ENCODE data around the gene TBC1D22A. TPM values are rescaled to one million over a fixed set of nuclear protein-coding genes. Genes with fewer than 3 reads are reported as not detected.

TBC1D22A gene
- total RNA-seq, 6 experiments from 2014 or later, result 20.4 to 24.1 (median 22.2) TPM

GRCh38 chr22:46792061-46792796 lies 29.8 kb downstream of the TBC1D22A start:
- H3K36me3 Mint-ChIP-seq (ENCODE audit: low read depth), result no peaks in the 10 kb centered on the region
- peaks cover 7% of the 10 kb centered on the region for H3K4me1 Mint-ChIP-seq (ENCODE audit: low read depth)
- no peaks in the 10 kb centered on the region for H3K9me3 Mint-ChIP-seq
- H3K27me3 Mint-ChIP-seq (ENCODE audit: insufficient read depth), result peaks cover 1% of the 10 kb centered on the region; the same call in 1 of the 2 replicates
- no peak overlapping the region for H3K4me3 Mint-ChIP-seq
- H3K27ac Mint-ChIP-seq, result peak overlapping the region; percentile 76
- TF ChIP-seq CTCF (IDR thresholded peaks at IDR 0.05), result no peak
- no peak for DNase-seq

- Mint-ChIP-seq H3K9me3 (no peaks in the 10 kb centered on the region), H3K36me3 (ENCODE audit: low read depth) (no peaks in the 10 kb centered on the region), H3K27me3 (ENCODE audit: insufficient read depth) (peaks cover 1% of the 10 kb centered on the region; the same call in 1 of the 2 replicates), H3K4me1 (ENCODE audit: low read depth) (peaks cover 7% of the 10 kb centered on the region), H3K4me3 (no peak overlapping the region), H3K27ac (no peak overlapping the region)
- DNase-seq, result no peak
- TF ChIP-seq CTCF (IDR thresholded peaks at IDR 0.05), result no peak
Observed at GRCh38 chr22:46792841-46793261, 30.4 kb downstream of the TBC1D22A start.

DNA sequence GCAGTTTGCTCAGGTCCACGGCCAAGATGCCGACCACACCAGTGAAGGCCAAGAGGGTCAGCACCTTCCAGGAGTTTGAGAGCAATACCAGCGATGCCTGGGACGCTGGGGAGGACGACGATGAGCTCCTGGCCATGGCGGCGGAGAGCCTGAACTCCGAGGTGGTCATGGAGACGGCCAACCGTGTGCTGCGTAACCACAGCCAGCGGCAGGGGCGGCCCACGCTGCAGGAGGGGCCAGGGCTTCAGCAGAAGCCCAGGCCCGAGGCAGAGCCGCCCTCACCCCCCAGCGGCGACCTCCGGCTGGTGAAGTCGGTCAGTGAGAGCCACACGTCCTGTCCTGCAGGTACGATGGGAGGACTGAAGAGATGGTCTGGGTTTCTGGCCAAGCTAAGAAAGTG lies 31.0 kb downstream of the TBC1D22A start:
- Mint-ChIP-seq H3K36me3 (ENCODE audit: low read depth) (peaks cover 3% of the 10 kb centered on the region; the same call in 1 of the 2 replicates), H3K27me3 (ENCODE audit: insufficient read depth) (peaks cover 1% of the 10 kb centered on the region; the same call in 1 of the 2 replicates), H3K27ac (no peak overlapping the region), H3K4me3 (no peak overlapping the region), H3K9me3 (no peaks in the 10 kb centered on the region), H3K4me1 (ENCODE audit: low read depth) (peaks cover 9% of the 10 kb centered on the region)
- DNase-seq, result no peak
- no peak for TF ChIP-seq CTCF (IDR thresholded peaks at IDR 0.05)

DNA sequence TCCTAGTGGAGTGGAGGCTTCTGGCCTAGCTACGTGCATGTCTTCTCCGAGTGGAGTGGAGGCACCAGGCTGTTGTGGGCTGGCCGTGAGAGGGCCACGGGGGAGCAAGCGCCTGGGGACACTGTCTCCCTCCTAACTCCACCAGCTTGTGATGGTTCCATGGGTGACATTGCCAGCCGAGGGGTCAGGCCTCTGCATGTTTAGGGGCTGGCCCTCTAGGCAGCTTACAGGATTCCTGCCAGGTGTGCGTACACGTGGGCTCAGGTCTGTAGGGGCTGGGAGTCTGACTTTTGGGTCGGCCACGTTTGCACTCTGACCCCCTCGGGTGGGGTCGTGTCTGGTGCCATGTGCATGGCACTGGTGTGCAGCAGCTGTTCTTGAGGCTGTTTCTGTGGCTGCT lies 31.6 kb downstream of the TBC1D22A start:
- H3K36me3 Mint-ChIP-seq (ENCODE audit: low read depth), result peaks cover 5% of the 10 kb centered on the region; the same call in 1 of the 2 replicates
- H3K4me3 Mint-ChIP-seq, result no peak overlapping the region
- no peak; the same call in 1 of the 2 replicates for TF ChIP-seq CTCF (IDR thresholded peaks at IDR 0.05)
- H3K9me3 Mint-ChIP-seq, result no peaks in the 10 kb centered on the region
- no peak for DNase-seq
- peaks cover 1% of the 10 kb centered on the region; the same call in 1 of the 2 replicates for H3K27me3 Mint-ChIP-seq (ENCODE audit: insufficient read depth)
- no peak overlapping the region for H3K27ac Mint-ChIP-seq
- peaks cover 15% of the 10 kb centered on the region for H3K4me1 Mint-ChIP-seq (ENCODE audit: low read depth)

DNA sequence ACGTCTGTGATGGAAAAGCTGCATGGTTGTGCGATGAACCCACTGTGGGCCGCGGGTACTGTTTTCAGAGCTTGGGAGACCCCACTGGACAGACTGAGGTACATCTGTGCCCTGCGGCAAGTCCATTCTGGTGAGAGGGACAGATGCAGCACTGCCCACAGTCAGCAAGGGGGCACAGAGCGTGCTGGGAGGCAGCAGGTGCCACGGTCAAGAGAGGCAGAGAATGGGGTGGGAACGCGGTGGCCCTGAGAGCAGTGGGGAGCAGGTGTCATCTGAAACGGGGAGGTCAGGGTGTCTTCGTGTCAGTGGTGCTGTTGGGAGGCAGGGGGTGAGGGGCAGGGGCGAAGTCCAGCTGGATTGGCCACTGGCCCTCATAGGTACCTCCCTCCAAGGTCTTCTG lies 32.0 kb downstream of the TBC1D22A start:
- no peak for TF ChIP-seq CTCF (IDR thresholded peaks at IDR 0.05)
- Mint-ChIP-seq H3K4me3 (no peak overlapping the region), H3K9me3 (no peaks in the 10 kb centered on the region), H3K27me3 (ENCODE audit: insufficient read depth) (no peaks in the 10 kb centered on the region; the same call in 1 of the 2 replicates), H3K36me3 (ENCODE audit: low read depth) (peaks cover 5% of the 10 kb centered on the region), H3K4me1 (ENCODE audit: low read depth) (peaks cover 15% of the 10 kb centered on the region), H3K27ac (no peak overlapping the region)
- no peak for DNase-seq

Measured in HFFc6 (cell line).